OCI-LY3 (cell line): Measurements from ENCODE around the gene PJVK.

Experiments
- EZH2phosphoT487 ChIP-seq: fragments of 200-600 bp; shearing (Covaris generic); IDR thresholded peaks from 2 replicates; pipeline ENCODE4 v1.6.1; 2018; ENCODE audit warnings: antibody characterized with exemption, mixed run types, low read depth
- TF ChIP-seq, protein P1 (sequence below): fragments of 200-600, 300-600 bp; sonication (generic); IDR thresholded peaks from 2 replicates; pipeline ENCODE4 v1.5.1; 2014; ENCODE audit warnings: antibody characterized with exemption, low read length, low read depth

- TF ChIP-seq, protein P1, sequence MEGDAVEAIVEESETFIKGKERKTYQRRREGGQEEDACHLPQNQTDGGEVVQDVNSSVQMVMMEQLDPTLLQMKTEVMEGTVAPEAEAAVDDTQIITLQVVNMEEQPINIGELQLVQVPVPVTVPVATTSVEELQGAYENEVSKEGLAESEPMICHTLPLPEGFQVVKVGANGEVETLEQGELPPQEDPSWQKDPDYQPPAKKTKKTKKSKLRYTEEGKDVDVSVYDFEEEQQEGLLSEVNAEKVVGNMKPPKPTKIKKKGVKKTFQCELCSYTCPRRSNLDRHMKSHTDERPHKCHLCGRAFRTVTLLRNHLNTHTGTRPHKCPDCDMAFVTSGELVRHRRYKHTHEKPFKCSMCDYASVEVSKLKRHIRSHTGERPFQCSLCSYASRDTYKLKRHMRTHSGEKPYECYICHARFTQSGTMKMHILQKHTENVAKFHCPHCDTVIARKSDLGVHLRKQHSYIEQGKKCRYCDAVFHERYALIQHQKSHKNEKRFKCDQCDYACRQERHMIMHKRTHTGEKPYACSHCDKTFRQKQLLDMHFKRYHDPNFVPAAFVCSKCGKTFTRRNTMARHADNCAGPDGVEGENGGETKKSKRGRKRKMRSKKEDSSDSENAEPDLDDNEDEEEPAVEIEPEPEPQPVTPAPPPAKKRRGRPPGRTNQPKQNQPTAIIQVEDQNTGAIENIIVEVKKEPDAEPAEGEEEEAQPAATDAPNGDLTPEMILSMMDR = no peak
- TF ChIP-seq EZH2phosphoT487 = no peak
Measured at GRCh38 chr2:178415979-178416378, 35.2 kb upstream of the PJVK start.
